GM12892 (cell line): ENCODE data around the gene CCNO.

ENCODE experiments used
- DNase-seq: peaks from one replicate; pipeline ENCODE4 v3.0.0; 2011; ENCODE audit not compliant: insufficient read length
- FAIRE-seq: peaks from 2 replicates; lab custom pipeline; 2011; peaks lifted over from hg19 to GRCh38; lab: Jason Lieb, UNC
- POLR2A ChIP-seq: IDR thresholded peaks from 2 replicates; pipeline ENCODE4 v1.6.1; 2011; ENCODE audit warnings: low read depth, low read length, control low read depth
- POLR2AphosphoS5 ChIP-seq: IDR thresholded peaks from 2 replicates; pipeline ENCODE4 v1.6.1; 2011; ENCODE audit warnings: low read depth, low read length, control low read depth
- TAF1 ChIP-seq: IDR thresholded peaks from 2 replicates; pipeline ENCODE4 v1.6.1; 2011; ENCODE audit warnings: low read depth, mild to moderate bottlenecking, control low read depth, low read length, borderline replicate concordance

The CCNO gene

DNA sequence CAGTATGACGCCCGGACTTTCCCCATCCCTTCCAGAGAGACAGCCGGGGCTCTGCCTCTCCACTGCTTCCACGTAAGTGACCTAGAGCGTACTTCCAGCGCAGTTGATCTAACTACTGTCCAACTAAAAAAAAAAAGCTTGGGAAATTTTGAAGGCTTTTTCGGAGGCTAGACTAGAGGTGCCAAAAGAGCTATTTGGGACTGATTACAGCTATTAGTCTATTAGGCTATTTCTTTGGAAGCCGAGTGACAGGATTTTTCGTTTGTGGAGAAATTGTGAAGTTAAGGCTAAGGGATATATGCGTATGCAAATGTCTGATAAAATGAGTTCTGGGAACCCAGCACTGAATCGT is 1.5 kb downstream of the CCNO start:
- no peak for FAIRE-seq
- TF ChIP-seq POLR2A (no peak), TAF1 (no peak), POLR2AphosphoS5 (no peak)
- no peak for DNase-seq

DNA sequence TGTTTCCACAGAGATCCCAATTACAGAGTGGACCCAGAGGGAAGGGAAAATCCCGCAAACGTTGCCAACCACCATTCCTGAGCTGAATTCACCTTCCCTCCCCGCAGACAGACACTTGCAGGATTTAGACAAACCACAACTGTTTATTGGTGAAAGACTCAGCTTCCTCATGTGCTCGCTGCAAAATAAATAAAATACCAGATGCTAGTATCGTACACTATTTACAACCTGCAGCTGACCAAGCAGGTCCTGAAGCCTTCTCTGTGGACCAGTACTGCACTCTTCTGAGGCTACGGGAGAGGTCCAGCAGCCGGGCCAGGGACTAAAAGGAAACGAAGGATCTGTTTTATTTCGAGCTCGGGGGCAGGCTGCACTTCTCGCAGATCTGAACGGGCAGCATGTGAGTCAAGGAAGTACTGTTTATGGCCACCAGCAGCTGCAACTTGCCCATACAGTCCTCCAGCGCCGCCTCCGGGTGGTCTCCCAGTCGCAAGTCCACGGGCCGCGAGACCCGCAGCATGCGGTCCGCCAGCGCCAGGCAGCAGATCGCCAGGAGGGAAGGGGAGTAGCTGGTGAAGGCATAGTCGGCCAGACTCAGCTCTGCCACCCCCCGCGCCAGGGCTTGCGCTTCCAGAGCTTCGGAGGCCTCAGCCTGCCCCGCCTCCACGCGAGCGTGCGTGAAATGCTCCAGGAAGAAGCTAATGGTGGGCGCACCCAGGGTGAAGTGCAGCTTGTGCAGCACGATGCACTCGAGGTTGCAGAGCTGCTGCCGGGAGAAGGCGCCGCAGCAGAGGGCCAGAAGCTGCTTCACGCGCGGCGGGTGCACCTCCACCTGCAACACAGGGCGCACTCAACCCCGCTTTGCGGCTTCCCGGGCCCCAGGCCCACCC is 2.1 kb downstream of the CCNO start:
- TF ChIP-seq POLR2A, result no peak
- TF ChIP-seq TAF1, result no peak
- TF ChIP-seq POLR2AphosphoS5, result no peak
- FAIRE-seq (no peak), DNase-seq (no peak)

- FAIRE-seq (no peak), DNase-seq (no peak)
- TF ChIP-seq POLR2A (no peak), POLR2AphosphoS5 (no peak), TAF1 (no peak)
These were observed 3.2 kb downstream of the CCNO start for GRCh38 chr5:55230086-55230629.

DNA sequence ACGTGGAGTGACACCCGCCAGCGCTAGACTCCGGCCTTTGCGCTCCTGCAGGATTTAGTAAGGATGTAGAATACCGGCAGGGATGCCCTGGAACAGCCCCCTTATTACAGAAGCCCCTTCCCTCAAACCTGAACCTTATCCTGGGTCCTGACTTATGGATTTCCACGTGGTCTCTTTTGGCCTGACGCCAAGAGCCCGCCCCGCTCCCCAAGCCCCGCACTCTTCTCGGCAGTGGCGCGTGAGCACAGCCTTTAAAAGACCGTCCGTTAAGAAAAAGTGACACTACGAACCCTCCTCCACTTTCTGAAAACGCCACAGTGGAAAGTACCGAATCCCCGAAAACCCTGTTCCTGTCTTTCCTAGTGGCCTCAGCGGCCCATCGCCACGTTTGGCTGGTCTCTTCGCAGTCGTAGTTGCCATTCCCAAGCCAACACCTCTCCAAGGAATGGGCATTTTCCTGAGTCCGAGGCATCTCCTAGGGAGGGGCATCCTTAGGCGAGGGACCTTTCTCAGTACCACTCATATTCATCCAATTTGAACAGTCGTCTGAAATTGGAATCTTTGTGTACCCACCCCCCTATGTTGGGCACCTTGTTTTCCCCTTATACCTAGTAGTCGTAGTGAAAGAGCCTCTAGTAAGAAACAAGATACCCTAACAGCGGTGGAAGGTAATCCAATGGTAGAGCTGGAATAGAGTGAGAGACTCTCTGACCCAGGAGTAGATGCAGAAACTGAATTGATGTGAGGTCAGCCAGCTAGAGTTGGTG is 5.6 kb downstream of the CCNO start:
- no peak for FAIRE-seq
- no peak for TF ChIP-seq TAF1
- no peak for TF ChIP-seq POLR2AphosphoS5
- TF ChIP-seq POLR2A, result no peak
- no peak for DNase-seq

GRCh38 chr5:55226934-55227663 is 6.3 kb downstream of the CCNO start, which contains the start of gene MCIDAS:
Gene MCIDAS (minus strand): TSS chr5:55227315. CDS start chr5:55227138, 177 bp downstream.
- TF ChIP-seq POLR2A (no peak), TAF1 (no peak), POLR2AphosphoS5 (no peak)
- no peak for DNase-seq
- FAIRE-seq, result no peak

DNA sequence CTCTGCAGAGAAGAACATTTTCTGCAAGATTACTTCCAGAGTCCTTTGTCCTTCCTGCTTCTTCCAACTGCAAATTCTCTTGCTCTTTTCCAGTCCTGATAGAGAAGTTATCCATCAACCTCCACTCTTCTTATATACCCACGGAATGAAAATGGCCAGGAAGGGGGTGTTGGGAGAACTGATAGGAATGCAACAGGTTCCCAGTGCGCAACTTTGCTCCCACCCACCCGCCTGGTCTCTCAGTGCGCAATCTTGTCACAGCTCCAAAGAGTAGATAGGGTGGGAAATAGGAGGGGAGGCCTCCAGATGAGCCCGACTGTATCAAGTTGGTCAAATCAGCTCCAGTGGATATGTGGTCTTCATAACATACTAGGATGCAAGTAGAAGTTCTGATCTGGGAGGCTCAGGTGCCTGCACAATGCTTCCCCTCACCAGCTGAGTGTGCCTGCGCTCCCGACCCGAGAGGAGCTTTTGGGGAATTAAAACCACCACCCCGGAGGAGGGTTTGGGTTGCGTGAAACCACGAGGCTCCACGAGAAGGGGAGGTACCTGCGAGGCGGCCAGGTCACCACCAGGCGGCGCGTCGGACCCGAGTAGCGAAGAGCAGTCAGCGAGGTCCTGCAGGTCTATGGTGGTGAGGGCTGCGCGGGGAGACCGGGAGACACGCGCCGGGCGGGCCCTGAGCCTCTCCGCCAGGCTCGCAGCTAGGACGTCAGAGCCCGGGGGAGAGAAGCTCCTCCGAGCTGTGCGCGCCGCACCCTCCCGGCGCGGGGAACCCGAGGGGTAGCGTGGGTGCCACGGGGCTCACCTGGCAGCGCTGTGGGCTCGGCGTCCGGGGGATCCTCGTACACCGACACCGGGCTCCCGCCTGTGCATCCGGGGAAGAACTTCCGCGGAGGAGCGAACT is 7.1 kb downstream of the CCNO start:
- FAIRE-seq, result no peak
- TF ChIP-seq POLR2A, result no peak
- TF ChIP-seq TAF1, result no peak
- no peak for TF ChIP-seq POLR2AphosphoS5
- no peak for DNase-seq

DNA sequence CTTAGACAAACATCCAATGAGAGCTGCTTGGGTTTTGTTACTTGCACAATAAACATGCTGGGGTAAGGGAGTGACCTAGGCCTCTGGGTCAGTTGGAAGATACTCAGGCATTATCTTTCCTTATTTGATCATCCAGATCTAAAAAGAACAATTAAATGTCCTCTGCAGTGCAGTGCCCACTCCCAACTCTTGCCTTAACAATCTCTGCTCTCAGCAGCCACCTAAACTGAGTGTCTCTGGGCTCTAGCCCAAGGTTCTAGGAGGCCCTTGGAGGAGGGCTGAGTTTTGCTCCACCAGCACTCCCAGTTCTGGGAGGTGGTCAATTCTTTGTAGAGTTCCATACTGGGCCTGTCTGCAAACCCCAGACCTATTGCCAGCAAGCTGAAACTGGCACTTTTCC is 8.1 kb downstream of the CCNO start:
- TF ChIP-seq POLR2A (no peak), POLR2AphosphoS5 (no peak), TAF1 (no peak)
- FAIRE-seq (no peak), DNase-seq (no peak)

DNA sequence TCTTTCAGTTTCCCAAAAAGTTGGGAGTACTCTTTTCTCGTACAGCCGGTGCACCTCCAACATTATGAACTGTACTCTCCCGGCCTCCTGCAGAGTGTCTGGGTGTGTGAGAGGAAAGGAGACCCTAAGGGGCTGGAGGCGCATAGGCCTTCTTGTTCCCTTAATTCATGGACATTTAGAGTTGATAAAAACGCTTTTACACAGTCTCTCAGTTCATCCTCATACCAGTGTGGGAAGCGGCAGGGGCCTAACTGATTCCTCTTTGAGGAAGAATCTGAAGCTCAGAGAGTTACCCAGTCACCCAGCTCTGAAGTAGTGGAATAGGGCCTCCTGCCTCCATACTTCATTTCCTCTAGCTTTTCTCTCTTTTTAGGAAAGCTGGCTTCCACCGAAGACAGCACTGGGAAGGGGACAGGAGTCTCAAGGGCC is 9.6 kb downstream of the CCNO start:
- FAIRE-seq, result no peak
- TF ChIP-seq POLR2AphosphoS5, result no peak
- TF ChIP-seq POLR2A, result no peak
- no peak for TF ChIP-seq TAF1
- no peak for DNase-seq

DNA sequence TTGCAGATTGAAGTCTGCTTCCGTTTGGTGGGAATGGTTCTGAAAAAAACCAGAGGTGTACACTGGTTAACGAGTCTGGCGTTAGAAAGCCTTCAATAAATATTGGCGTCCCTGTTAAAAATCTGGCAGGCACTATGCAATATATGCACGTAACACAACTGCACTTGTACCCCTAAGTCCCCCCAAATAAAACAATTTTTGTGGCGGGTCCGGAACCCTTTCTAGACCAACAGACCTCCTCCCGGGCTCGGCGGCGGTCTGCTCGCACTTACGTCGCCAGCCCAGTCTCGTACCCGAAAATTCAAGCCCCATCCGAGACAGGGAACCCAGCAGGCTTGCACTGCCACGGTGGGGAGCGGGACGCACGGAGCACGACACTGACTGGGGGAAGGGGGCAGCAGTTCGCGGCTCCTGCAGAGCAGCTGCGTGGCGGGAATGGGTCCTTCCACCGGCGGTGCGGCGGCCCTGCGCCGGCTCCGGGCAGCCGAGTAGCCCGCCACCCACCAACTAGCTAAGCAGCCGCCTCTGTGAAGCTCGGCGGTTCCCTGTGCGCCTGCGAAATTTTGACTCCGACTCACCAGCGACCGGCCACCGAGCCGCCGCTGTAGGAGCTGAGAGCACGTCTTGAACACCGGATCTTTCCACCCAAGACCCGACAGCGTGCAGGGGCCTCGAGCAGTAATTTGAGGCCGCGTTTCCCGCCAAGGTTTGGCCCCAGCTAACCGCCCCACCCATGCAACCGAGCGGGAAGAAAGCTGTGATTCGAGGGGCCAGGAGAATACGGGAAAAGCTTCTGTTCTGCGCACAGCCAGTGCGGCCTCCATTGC is 10.2 kb downstream of the CCNO start:
- no peak for FAIRE-seq
- TF ChIP-seq TAF1 (no peak), POLR2A (no peak), POLR2AphosphoS5 (no peak)
- DNase-seq, result no peak
